GM18505 (cell line): Measurements from ENCODE around the gene PLA2G4A.
A peak's percentile ranks its signal among the peaks of the same experiment; 100 is the strongest.

Source experiments
- ATAC-seq: cut with Tn5 transposase; IDR thresholded peaks from one replicate; pipeline ENCODE4 v1.9.1; 2021; ENCODE audit not compliant: unreplicated experiment
- POLR2A ChIP-seq: IDR thresholded peaks from 4 replicates; pipeline ENCODE4 v1.6.1; 2011; ENCODE audit warnings: borderline replicate concordance; ENCODE audit not compliant: insufficient read depth, insufficient read length; ENCODE audit errors: extremely low read depth

The PLA2G4A gene

GRCh38 chr1:186828611-186829454 lies at the start of gene PLA2G4A:
TSS of gene PLA2G4A (plus strand) at chr1:186828949. CDS start at chr1:186854355, 25,406 bp downstream.
- ATAC-seq, result peak; percentile 84
- no peak for TF ChIP-seq POLR2A

- TF ChIP-seq POLR2A, result no peak
- ATAC-seq, result no peak
Measured at GRCh38 chr1:186780076-186780475, 48.7 kb upstream of the PLA2G4A start.

- no peak for TF ChIP-seq POLR2A
Measured at GRCh38 chr1:186781730-186782129, 47.0 kb upstream of the PLA2G4A start.

GRCh38 chr1:186782791-186783190 lies 46.0 kb upstream of the PLA2G4A start:
- no peak for ATAC-seq
- no peak for TF ChIP-seq POLR2A

More at GRCh38 chr1:186781730-186782129, 47.0 kb upstream of the PLA2G4A start:
- no peak for ATAC-seq

GRCh38 chr1:186783193-186783592 lies 45.6 kb upstream of the PLA2G4A start:
- no peak for TF ChIP-seq POLR2A
- no peak for ATAC-seq

- ATAC-seq, result no peak
- TF ChIP-seq POLR2A, result no peak
Measured at GRCh38 chr1:186785503-186785902, 43.2 kb upstream of the PLA2G4A start.

GRCh38 chr1:186790101-186790500 lies 38.6 kb upstream of the PLA2G4A start:
- ATAC-seq, result no peak
- TF ChIP-seq POLR2A, result no peak

- ATAC-seq, result no peak
- TF ChIP-seq POLR2A, result no peak
Measured at GRCh38 chr1:186792870-186793581, 35.7 kb upstream of the PLA2G4A start.

GRCh38 chr1:186793582-186793927 lies 35.2 kb upstream of the PLA2G4A start:
- ATAC-seq, result no peak

GRCh38 chr1:186798960-186799688 lies 29.6 kb upstream of the PLA2G4A start:
- no peak for ATAC-seq
- no peak for TF ChIP-seq POLR2A

More at GRCh38 chr1:186793582-186793927, 35.2 kb upstream of the PLA2G4A start:
- no peak for TF ChIP-seq POLR2A

GRCh38 chr1:186799689-186800054 lies 29.1 kb upstream of the PLA2G4A start:
- TF ChIP-seq POLR2A, result no peak
- ATAC-seq, result peak; percentile 93

- ATAC-seq, result no peak
- TF ChIP-seq POLR2A, result no peak
Measured at GRCh38 chr1:186802388-186802787, 26.4 kb upstream of the PLA2G4A start.

- TF ChIP-seq POLR2A, result no peak
Measured at GRCh38 chr1:186804679-186805078, 24.1 kb upstream of the PLA2G4A start.

More at GRCh38 chr1:186804679-186805078, 24.1 kb upstream of the PLA2G4A start:
- no peak for ATAC-seq
